Measurements from ENCODE around the gene NEMF. TPM values are rescaled to one million over a fixed set of nuclear protein-coding genes. Genes with fewer than 3 reads are reported as not detected.
"Not testable (repeated sequence)": the region's sequence is repeated elsewhere in the genome, so short reads cannot be mapped to it uniquely, and the experiment has no call there.

Gene NEMF
- total RNA-seq, 4 donors from 2014 or later, result 50.2 to 129 (median 79.3) TPM

DNA sequence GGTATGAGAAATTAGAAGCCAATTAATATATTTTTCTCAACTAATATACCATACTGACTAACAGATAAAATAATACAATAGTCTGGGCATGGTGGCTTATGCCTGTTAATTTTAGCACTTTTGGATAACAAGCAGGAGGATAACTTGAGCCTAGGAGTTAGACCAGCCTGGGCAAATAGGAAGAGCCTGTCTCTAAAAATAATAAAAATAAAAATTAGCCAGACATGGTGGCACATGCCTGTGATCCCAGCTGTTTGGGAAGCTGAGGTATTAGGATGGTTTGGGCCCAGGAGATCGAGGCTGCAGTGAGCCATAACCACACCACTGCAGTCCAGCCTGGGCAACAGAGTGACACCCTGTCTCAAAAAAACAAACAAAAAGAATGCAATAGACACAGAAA, 60.0 kb downstream of the NEMF start:
- DNase-seq, result no peak
- H3K4me1 ChIP-seq, result no peaks in the 10 kb centered on the region
- no peaks in the 10 kb centered on the region for H3K27me3 ChIP-seq
- H3K27ac ChIP-seq, result no peak overlapping the region
- H3K9me3 ChIP-seq, result no peaks in the 10 kb centered on the region
- intact Hi-C loops (cut with DNase I; ENCODE audit: low total_unique reads) (no loop called here), in situ Hi-C loops (cut with MboI; ENCODE audit: low pct_ligation_motif_present in 1 of 4, low pct_unique_long_range_greater_than_20kb in 1 of 4, low sequenced_read_pairs in 3 of 4) (no loop called here)
- H3K36me3 ChIP-seq, result peaks cover 0 to 73% (median 30%) of the 10 kb centered on the region in 4 donors
- H3K4me3 ChIP-seq, result no peak overlapping the region
- no peak for TF ChIP-seq POLR2A (IDR thresholded peaks at IDR 0.05)
- TF ChIP-seq, protein P1, sequence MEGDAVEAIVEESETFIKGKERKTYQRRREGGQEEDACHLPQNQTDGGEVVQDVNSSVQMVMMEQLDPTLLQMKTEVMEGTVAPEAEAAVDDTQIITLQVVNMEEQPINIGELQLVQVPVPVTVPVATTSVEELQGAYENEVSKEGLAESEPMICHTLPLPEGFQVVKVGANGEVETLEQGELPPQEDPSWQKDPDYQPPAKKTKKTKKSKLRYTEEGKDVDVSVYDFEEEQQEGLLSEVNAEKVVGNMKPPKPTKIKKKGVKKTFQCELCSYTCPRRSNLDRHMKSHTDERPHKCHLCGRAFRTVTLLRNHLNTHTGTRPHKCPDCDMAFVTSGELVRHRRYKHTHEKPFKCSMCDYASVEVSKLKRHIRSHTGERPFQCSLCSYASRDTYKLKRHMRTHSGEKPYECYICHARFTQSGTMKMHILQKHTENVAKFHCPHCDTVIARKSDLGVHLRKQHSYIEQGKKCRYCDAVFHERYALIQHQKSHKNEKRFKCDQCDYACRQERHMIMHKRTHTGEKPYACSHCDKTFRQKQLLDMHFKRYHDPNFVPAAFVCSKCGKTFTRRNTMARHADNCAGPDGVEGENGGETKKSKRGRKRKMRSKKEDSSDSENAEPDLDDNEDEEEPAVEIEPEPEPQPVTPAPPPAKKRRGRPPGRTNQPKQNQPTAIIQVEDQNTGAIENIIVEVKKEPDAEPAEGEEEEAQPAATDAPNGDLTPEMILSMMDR (IDR thresholded peaks at IDR 0.05), result no peak
- TF ChIP-seq POLR2AphosphoS5 (IDR thresholded peaks at IDR 0.05), result no peak
- TF ChIP-seq EP300 (IDR thresholded peaks at IDR 0.05; ENCODE audit: low read depth), result no peak
- 0% methylated on average over 1 of the region's 1 CpG for WGBS, 2 donors (ENCODE audit: low coverage in 1 of 2)

DNA sequence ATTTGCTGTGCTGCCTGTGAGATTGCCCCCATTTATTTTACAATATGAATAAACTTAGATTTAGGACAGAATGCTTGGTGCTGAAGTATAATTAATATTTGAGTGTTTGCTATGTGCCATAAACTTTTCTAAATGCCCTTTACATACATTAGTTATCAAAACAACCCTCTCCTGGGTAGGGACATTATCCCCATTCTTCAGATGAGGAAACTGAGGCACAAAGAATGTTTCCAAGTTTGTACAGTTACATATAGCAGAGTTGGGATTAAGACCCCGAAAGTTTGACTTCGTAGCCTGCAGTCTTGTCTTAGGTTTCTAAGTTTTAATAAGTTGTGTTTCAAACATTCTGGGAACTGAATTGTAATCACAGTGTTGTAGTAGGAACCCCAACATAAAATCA, 66.3 kb downstream of the NEMF start:
- DNase-seq, result no peak
- Histone ChIP-seq H3K27ac (no peak overlapping the region), H3K27me3 (no peaks in the 10 kb centered on the region), H3K4me3 (no peak overlapping the region), H3K4me1 (peaks cover 0 to 5% (median 0%) of the 10 kb centered on the region in 4 donors), H3K9me3 (no peaks in the 10 kb centered on the region), H3K36me3 (peaks cover 0 to 91% (median 44%) of the 10 kb centered on the region in 4 donors)
- intact Hi-C loops (cut with DNase I; ENCODE audit: low total_unique reads) (no loop called here), in situ Hi-C loops (cut with MboI; ENCODE audit: low pct_ligation_motif_present in 1 of 4, low pct_unique_long_range_greater_than_20kb in 1 of 4, low sequenced_read_pairs in 3 of 4) (no loop called here)
- TF ChIP-seq POLR2A (IDR thresholded peaks at IDR 0.05) (no peak), POLR2AphosphoS5 (IDR thresholded peaks at IDR 0.05) (no peak), EP300 (IDR thresholded peaks at IDR 0.05; ENCODE audit: low read depth) (no peak)
- TF ChIP-seq, protein P1 (IDR thresholded peaks at IDR 0.05), result no peak
- 93 to 100% methylated on average over 2 of the region's 2 CpGs for WGBS, 2 donors (ENCODE audit: low coverage in 1 of 2)

DNA sequence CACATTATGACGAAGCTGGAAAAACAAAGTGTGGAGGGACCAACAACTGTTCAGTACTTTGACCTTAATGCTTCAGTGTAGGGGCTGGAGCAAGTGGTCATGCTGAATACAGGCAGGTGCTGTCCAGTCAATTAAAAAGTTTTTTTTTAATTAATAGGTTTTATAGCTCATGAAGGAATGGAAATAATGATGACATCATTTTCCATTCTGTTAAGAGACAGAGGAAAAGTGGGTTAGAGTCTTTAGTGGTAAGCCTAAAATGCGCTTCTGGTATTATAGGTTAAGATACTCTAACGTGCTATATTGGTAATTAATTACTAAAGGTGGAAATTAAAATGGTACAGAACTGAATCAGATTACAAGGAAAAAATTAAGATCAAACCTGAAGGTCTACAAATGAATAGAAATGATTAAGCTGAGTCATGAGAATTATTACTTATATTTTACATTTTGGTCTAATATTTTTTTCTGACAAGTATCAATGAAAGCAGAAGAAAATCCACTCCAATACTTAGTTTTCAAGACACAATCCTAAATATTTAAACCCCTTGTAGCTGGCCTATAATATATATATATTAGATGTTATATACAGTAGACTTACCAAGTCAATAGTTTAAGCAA, 69.1 kb downstream of the NEMF start:
- Histone ChIP-seq H3K36me3 (peaks cover 0 to 94% (median 45%) of the 10 kb centered on the region in 4 donors), H3K27me3 (no peaks in the 10 kb centered on the region), H3K27ac (no peak overlapping the region), H3K4me1 (peaks cover 0 to 5% (median 0%) of the 10 kb centered on the region in 4 donors), H3K4me3 (no peak overlapping the region), H3K9me3 (no peaks in the 10 kb centered on the region)
- intact Hi-C loops (cut with DNase I; ENCODE audit: low total_unique reads) (no loop called here), in situ Hi-C loops (cut with MboI; ENCODE audit: low pct_ligation_motif_present in 1 of 4, low pct_unique_long_range_greater_than_20kb in 1 of 4, low sequenced_read_pairs in 3 of 4) (no loop called here)
- 81 to 87% methylated on average over 2 to 3 of the region's 3 CpGs for WGBS, 2 donors (ENCODE audit: low coverage in 1 of 2)
- DNase-seq, result no peak
- TF ChIP-seq POLR2A (IDR thresholded peaks at IDR 0.05), result no peak

DNA sequence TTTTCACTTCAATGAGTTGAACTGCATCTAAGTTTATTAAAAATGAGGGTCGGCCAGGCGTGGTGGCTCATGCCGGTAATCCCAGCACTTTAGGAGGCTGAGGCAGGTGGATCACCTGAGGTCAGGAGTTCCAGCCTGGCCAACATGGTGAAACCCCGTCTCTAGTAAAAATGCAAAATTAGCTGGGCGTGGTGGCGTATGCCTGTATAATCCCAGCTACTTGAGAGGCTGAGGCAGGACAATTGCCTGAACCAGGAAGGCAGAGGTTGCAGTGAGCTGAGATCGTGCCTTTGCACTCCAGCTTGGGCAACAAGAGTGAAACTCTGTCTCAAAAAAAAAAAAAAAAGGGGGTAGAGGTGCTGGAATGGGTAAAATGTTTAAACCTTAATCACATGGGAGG, 71.5 kb downstream of the NEMF start:
- 57 to 85% methylated on average over 1 to 7 of the region's 7 CpGs for WGBS, 2 donors (ENCODE audit: low coverage in 1 of 2)
- intact Hi-C loops (cut with DNase I; ENCODE audit: low total_unique reads); H3K27ac ChIP-seq; DNase-seq; in situ Hi-C loops (cut with MboI; ENCODE audit: low pct_ligation_motif_present in 1 of 4, low pct_unique_long_range_greater_than_20kb in 1 of 4, low sequenced_read_pairs in 3 of 4); H3K9me3 ChIP-seq; H3K27me3 ChIP-seq; H3K4me1 ChIP-seq; H3K4me3 ChIP-seq: not testable (repeated sequence)
- peaks cover 0 to 91% (median 44%) of the 10 kb centered on the region in 4 donors for H3K36me3 ChIP-seq

DNA sequence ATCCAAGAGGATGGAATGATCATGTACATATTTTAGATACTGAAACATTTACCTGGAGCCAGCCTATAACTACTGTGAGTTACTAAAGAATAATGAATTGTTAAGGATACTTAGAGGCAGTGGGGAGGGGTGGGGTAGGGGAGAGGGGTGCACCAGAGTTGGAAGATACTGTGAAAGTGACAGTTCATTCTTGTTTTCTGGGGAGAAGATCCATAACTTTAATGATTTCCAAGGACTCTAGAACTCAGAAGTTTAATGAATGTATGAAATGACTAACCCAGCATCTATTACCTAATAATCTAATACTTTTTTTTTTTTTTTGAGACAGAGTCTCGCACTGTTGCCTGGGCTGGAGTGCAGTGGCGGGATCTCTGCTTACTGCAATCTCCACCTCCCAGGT, 74.2 kb downstream of the NEMF start:
- no peak overlapping the region for H3K4me3 ChIP-seq
- TF ChIP-seq POLR2AphosphoS5 (IDR thresholded peaks at IDR 0.05), result no peak
- no peak for TF ChIP-seq EP300 (IDR thresholded peaks at IDR 0.05; ENCODE audit: low read depth)
- no peak for TF ChIP-seq POLR2A (IDR thresholded peaks at IDR 0.05)
- WGBS, 2 donors (ENCODE audit: low coverage in 1 of 2), result 96 to 100% methylated on average over 2 of the region's 2 CpGs
- H3K27me3 ChIP-seq, result no peaks in the 10 kb centered on the region
- no peaks in the 10 kb centered on the region for H3K9me3 ChIP-seq
- DNase-seq, result no peak
- H3K27ac ChIP-seq, result no peak overlapping the region
- intact Hi-C loops (cut with DNase I; ENCODE audit: low total_unique reads) (no loop called here), in situ Hi-C loops (cut with MboI; ENCODE audit: low pct_ligation_motif_present in 1 of 4, low pct_unique_long_range_greater_than_20kb in 1 of 4, low sequenced_read_pairs in 3 of 4) (no loop called here)
- peaks cover 0 to 5% (median 0%) of the 10 kb centered on the region in 4 donors for H3K4me1 ChIP-seq
- peaks cover 0 to 86% (median 40%) of the 10 kb centered on the region in 4 donors for H3K36me3 ChIP-seq
